GM19372 (cell line): ENCODE results near the gene ATP1A4.
"Not testable (repeated sequence)": the region's sequence is repeated elsewhere in the genome, so short reads cannot be mapped to it uniquely, and the experiment has no call there.

Source experiments
- ATAC-seq: cut with Tn5 transposase; IDR thresholded peaks from one replicate; pipeline ENCODE4 v1.9.1; 2021; ENCODE audit warnings: mild to moderate bottlenecking, low read depth, moderate library complexity; ENCODE audit not compliant: unreplicated experiment

ATP1A4 gene

GRCh38 chr1:160122978-160123495 is 28.4 kb upstream of the ATP1A4 start:
- ATAC-seq: no peak

GRCh38 chr1:160123726-160124125 is 27.7 kb upstream of the ATP1A4 start:
- no peak for ATAC-seq

GRCh38 chr1:160124705-160125478 is 26.5 kb upstream of the ATP1A4 start:
- ATAC-seq: no peak

- no peak for ATAC-seq
These were observed 25.7 kb upstream of the ATP1A4 start for GRCh38 chr1:160125746-160126145.

GRCh38 chr1:160126342-160126741 is 25.1 kb upstream of the ATP1A4 start:
- not testable (repeated sequence) for ATAC-seq

- ATAC-seq: no peak
These were observed 24.0 kb upstream of the ATP1A4 start for GRCh38 chr1:160127381-160127780.

GRCh38 chr1:160127865-160128523 is 23.4 kb upstream of the ATP1A4 start:
- no peak for ATAC-seq

- ATAC-seq: no peak
These were observed 22.8 kb upstream of the ATP1A4 start for GRCh38 chr1:160128636-160129035.

GRCh38 chr1:160129046-160129445 is 22.4 kb upstream of the ATP1A4 start:
- ATAC-seq: no peak

- ATAC-seq: no peak
These were observed 21.8 kb upstream of the ATP1A4 start for GRCh38 chr1:160129558-160129957.

- no peak for ATAC-seq
These were observed 21.4 kb upstream of the ATP1A4 start for GRCh38 chr1:160129966-160130365.

GRCh38 chr1:160130486-160130885 is 20.9 kb upstream of the ATP1A4 start:
- ATAC-seq: no peak

GRCh38 chr1:160130939-160131338 is 20.5 kb upstream of the ATP1A4 start:
- ATAC-seq: no peak

- no peak for ATAC-seq
These were observed 19.4 kb upstream of the ATP1A4 start for GRCh38 chr1:160131803-160132565.

GRCh38 chr1:160133990-160134770 is 17.2 kb upstream of the ATP1A4 start:
- ATAC-seq: no peak

GRCh38 chr1:160134791-160135572 is 16.4 kb upstream of the ATP1A4 start:
- no peak for ATAC-seq

- ATAC-seq: no peak
These were observed 15.1 kb upstream of the ATP1A4 start for GRCh38 chr1:160136121-160136925.

- no peak for ATAC-seq
These were observed 14.5 kb upstream of the ATP1A4 start for GRCh38 chr1:160136926-160137200.
